ENCODE results near the gene UCK2. TPM values are rescaled to one million over a fixed set of nuclear protein-coding genes. Genes with fewer than 3 reads are reported as not detected.

UCK2 gene
- total and polyA plus RNA-seq, 9 of the 15 experiments (the other 6 are each of a cell fraction or from before 2014, with no cell fraction given) = 71.6 to 145 (median 95.8) TPM

GRCh38 chr1:165826565-165827267 is 698 bp upstream of the UCK2 start (continued):
- TF ChIP-seq ZNF280A (IDR thresholded peaks at IDR 0.05; ENCODE audit: low read depth, partially characterized antibody) (no peak), BCOR (IDR thresholded peaks at IDR 0.05) (peak; percentile 43), RBM25 (IDR thresholded peaks at IDR 0.05; ENCODE audit: low read depth, low read length, severe bottlenecking) (peak; percentile 76)

DNA sequence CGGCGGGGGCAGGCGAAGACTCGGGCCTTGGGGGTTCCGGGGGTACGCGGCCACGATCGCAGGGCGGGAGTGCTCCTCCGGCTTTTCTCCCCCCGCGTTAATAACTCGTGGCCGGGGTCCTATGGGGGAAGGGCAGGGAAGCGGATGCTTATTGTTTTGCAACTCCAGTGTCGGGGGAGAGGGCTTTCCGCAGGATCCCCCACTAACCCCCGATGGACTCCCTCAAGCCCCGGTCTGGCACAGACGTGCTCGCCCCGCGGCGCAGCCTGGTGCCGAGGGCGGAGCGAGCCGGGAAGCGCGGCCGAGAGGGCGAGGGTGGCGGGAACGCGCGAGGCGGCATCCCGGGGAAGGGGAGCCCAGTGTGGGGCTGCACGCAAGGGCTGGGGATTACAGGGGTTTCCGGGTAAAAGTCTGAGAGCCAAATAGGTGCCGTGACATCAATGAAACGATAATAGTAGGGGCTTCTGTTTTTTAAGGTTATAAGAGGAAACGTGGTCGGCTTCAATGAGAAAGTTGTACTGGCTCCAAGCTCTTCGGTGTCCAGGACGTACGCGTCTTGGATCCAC is 772 bp downstream of the UCK2 start:
- Histone ChIP-seq H3K36me3 (ENCODE audit: control insufficient read depth, insufficient read depth, low read length) (peaks cover 9% of the 10 kb centered on the region; the same call in 1 of the 3 replicates), H3K9me1 (ENCODE audit: control insufficient read depth, insufficient read depth, low read length) (no peaks in the 10 kb centered on the region), H3K79me2 (ENCODE audit: control insufficient read depth, insufficient read depth, low read length) (peaks cover 58% of the 10 kb centered on the region), H3K27ac (ENCODE audit: extremely low read depth, low read depth, low read length) (peak overlapping the region; percentile 95), H3K4me1 (replicated peaks in 1 of 2; ENCODE audit: control insufficient read depth in 2 of 2, insufficient read depth in 2 of 2, low read length in 2 of 2) (peaks cover 15 to 22% of the 10 kb centered on the region in 2 experiments), H3K4me2 (ENCODE audit: insufficient read depth, low read length) (peak overlapping the region; percentile 91), H4K20me1 (replicated peaks; ENCODE audit: control insufficient read depth, insufficient read depth, low read length) (no peaks in the 10 kb centered on the region; the same call in 1 of the 2 replicates), H3K4me3 (peak overlapping the region; percentile 78), H3K27me3 (ENCODE audit: control insufficient read depth in 2 of 2, insufficient read depth in 2 of 2, low read length in 2 of 2) (no peaks in the 10 kb centered on the region; a peak in 1 of 5 replicates), H2AFZ (ENCODE audit: low read depth, low read length) (peak overlapping the region; percentile 83), H3K9ac (ENCODE audit: insufficient read depth in 1 of 2, low read depth in 2 of 2, low read length in 2 of 2) (peak overlapping the region; percentile 96), H3K9me3 (replicated peaks; ENCODE audit: control insufficient read depth, insufficient read depth, low read depth, low read length) (no peaks in the 10 kb centered on the region)
- peak; percentile 63 for ATAC-seq
- intact Hi-C loops (cut with micrococcal nuclease) = loop anchor here (1.0 to 5.0 kb wide), 4 partner anchors 59 to 230 kb away; partner anchors contain the start of gene TMCO1
- peak; percentile 60 for FAIRE-seq
- WGBS (ENCODE audit: insufficient coverage, low coverage, missing lambda C conversion rate) = under 1% methylated on average over 37 of the region's 49 CpGs
- TSS peak; percentile 71 for BruUV-seq (replicated peaks)
- CTCF ChIA-PET (ENCODE audit: low intra/inter-chr PET ratio) = interaction anchor here (1.2 kb wide), 1 partner anchor 43 kb away, joined by 4 read pairs; no protein-coding TSS in a partner anchor
- in situ Hi-C loops (cut with MboI) = no loop called here
- peak in 2 of 4 experiments; percentile 74 to 82 for DNase-seq (ENCODE audit: extremely low read depth in 1 of 4, low spot score in 3 of 4)
- POLR2A ChIA-PET = interaction anchor here (0.5 to 5.9 kb wide), 15 partner anchors 10 to 113 kb away, joined by 3 to 48 read pairs (median 8); partner anchors contain the start of gene TMCO1
- TF ChIP-seq ZNF778 (CRISPR knock-in tag; IDR thresholded peaks at IDR 0.05) (no peak), ZNF57 (CRISPR knock-in tag; IDR thresholded peaks at IDR 0.05) (no peak), KAT2B (IDR thresholded peaks at IDR 0.05; ENCODE audit: low read depth, low read length) (no peak), CHD1 (IDR thresholded peaks at IDR 0.05; ENCODE audit: low read length) (no peak), RAD21 (CRISPR knock-in tag; conservative IDR thresholded peaks at IDR 0.05 in 1 of 2, IDR thresholded peaks at IDR 0.05 in 1 of 2) (no peak), ZNF140 (CRISPR knock-in tag; IDR thresholded peaks at IDR 0.05) (no peak), ZNF512 (tag; IDR thresholded peaks at IDR 0.05) (no peak), MED1 (CRISPR knock-in tag; IDR thresholded peaks at IDR 0.05; ENCODE audit: borderline replicate concordance) (no peak), PTTG1 (tag; IDR thresholded peaks at IDR 0.05; ENCODE audit: low read depth) (no peak), CBFA2T3 (IDR thresholded peaks at IDR 0.05) (no peak), ZNF197 (CRISPR knock-in tag; IDR thresholded peaks at IDR 0.05; ENCODE audit: low read depth) (no peak), TCF7 (IDR thresholded peaks at IDR 0.05; ENCODE audit: borderline replicate concordance) (no peak), CBX5 (IDR thresholded peaks at IDR 0.05; ENCODE audit: borderline replicate concordance, low read depth) (no peak)

All from K562 (cell line).